CD14-positive monocyte (primary cell): Measurements from ENCODE around the gene CXCL17. TPM values are rescaled to one million over a fixed set of nuclear protein-coding genes. Genes with fewer than 3 reads are reported as not detected.

ENCODE experiments used
- DNase-seq, 3 donors: peaks; one replicate each; pipeline ENCODE4 v3.0.0-alpha.2; 2011 to 2022
- H2AFZ ChIP-seq: 2 replicates; pipeline ENCODE4 v1.6.0; 2012; ENCODE audit warnings: mild to moderate bottlenecking, low read depth, low read length, inconsistent platforms; ENCODE audit not compliant: insufficient read depth, poor library complexity, severe bottlenecking
- H3K27ac ChIP-seq, 2 donors: 1 replicate in 1 of 2; 2 replicates in 1 of 2; pipeline ENCODE4 v1.5.1; 2012 to 2013; ENCODE audit warnings: low read length in 2 of 2, control low read depth in 1 of 2, inconsistent platforms in 1 of 2, low read depth in 1 of 2, mild to moderate bottlenecking in 1 of 2
- H3K27me3 ChIP-seq, 2 donors: one replicate each; pipeline versions ENCODE4 v1.6.0 to v1.6.1; 2011 to 2013; ENCODE audit warnings: low read length in 2 of 2; ENCODE audit not compliant: control insufficient read depth in 2 of 2, insufficient read depth in 2 of 2
- H3K36me3 ChIP-seq, 2 donors: replicated peaks in 1 of 2; 1 replicate in 1 of 2; 2 replicates in 1 of 2; pipeline versions ENCODE4 v1.5.1 to v1.6.1; 2012 to 2013; ENCODE audit warnings: low read length in 2 of 2, control low read depth in 1 of 2, inconsistent platforms in 1 of 2, mild to moderate bottlenecking in 1 of 2; ENCODE audit not compliant: insufficient read depth in 2 of 2, control insufficient read depth in 1 of 2
- H3K4me1 ChIP-seq, 2 donors: 1 replicate in 1 of 2; 2 replicates in 1 of 2; pipeline versions ENCODE4 v1.5.1 to v1.6.1; 2012 to 2013; ENCODE audit warnings: low read length in 2 of 2, control low read depth in 1 of 2, inconsistent platforms in 1 of 2, mild to moderate bottlenecking in 1 of 2, moderate library complexity in 1 of 2; ENCODE audit not compliant: insufficient read depth in 2 of 2, control insufficient read depth in 1 of 2
- H3K4me2 ChIP-seq: replicated peaks from 2 replicates; pipeline ENCODE3; 2012; ENCODE audit warnings: low read length, moderate library complexity, mild to moderate bottlenecking; ENCODE audit not compliant: poor library complexity, severe bottlenecking; ENCODE audit errors: extremely low read depth
- H3K4me3 ChIP-seq, 3 experiments: fragments of 200-600 bp in 1 of 3; sonication (generic) in 1 of 3; replicated peaks in 1 of 3; 1 replicate in 2 of 3; 2 replicates in 1 of 3; pipeline ENCODE4 v1.5.1; 2011 to 2013; ENCODE audit warnings: low read length in 3 of 3, mild to moderate bottlenecking in 3 of 3, control low read depth in 2 of 3, low read depth in 2 of 3, inconsistent platforms in 1 of 3, moderate library complexity in 1 of 3
- H3K79me2 ChIP-seq: 2 replicates; pipeline ENCODE4 v1.6.0; 2012; ENCODE audit warnings: mild to moderate bottlenecking, control low read depth, inconsistent platforms, low read length, moderate library complexity; ENCODE audit not compliant: insufficient read depth
- H3K9ac ChIP-seq: 2 replicates; pipeline ENCODE4 v1.6.0; 2017; ENCODE audit warnings: low read length, mild to moderate bottlenecking; ENCODE audit not compliant: insufficient read depth, poor library complexity, severe bottlenecking
- H3K9me3 ChIP-seq, 2 donors: replicated peaks in 1 of 2; 1 replicate in 1 of 2; 2 replicates in 1 of 2; pipeline versions ENCODE4 v1.5.1 to v1.6.1; 2012 to 2013; ENCODE audit warnings: low read length in 2 of 2, control low read depth in 1 of 2; ENCODE audit not compliant: control insufficient read depth in 1 of 2, insufficient read depth in 1 of 2
- H4K20me1 ChIP-seq: 2 replicates; pipeline ENCODE4 v1.6.0; 2012; ENCODE audit warnings: mild to moderate bottlenecking, low read length, control low read depth, moderate library complexity; ENCODE audit not compliant: insufficient read depth
- H3K27ac Mint-ChIP-seq, 7 donors: one replicate each; pipeline ENCODE4 v1.8.0; 2020; ENCODE audit warnings: mild to moderate bottlenecking in 7 of 7, mixed read lengths in 7 of 7, moderate library complexity in 6 of 7, inconsistent platforms in 2 of 7
- H3K27me3 Mint-ChIP-seq, 3 donors: one replicate each; pipeline ENCODE4 v1.8.0; 2021 to 2022; ENCODE audit warnings: low read depth in 3 of 3, mild to moderate bottlenecking in 3 of 3, mixed read lengths in 3 of 3, moderate library complexity in 3 of 3, inconsistent platforms in 1 of 3
- H3K36me3 Mint-ChIP-seq, 2 donors: one replicate each; pipeline ENCODE4 v1.8.0; 2020; ENCODE audit warnings: mixed read lengths in 2 of 2, inconsistent platforms in 1 of 2, mild to moderate bottlenecking in 1 of 2
- H3K4me1 Mint-ChIP-seq: one replicate; pipeline ENCODE4 v1.8.0; 2020; ENCODE audit warnings: mild to moderate bottlenecking, mixed read lengths
- H3K4me3 Mint-ChIP-seq, 2 donors: one replicate each; pipeline ENCODE4 v1.8.0; 2020; ENCODE audit warnings: mild to moderate bottlenecking in 2 of 2, mixed read lengths in 2 of 2, moderate library complexity in 1 of 2
- H3K9me3 Mint-ChIP-seq, 7 donors: one replicate each; pipeline ENCODE4 v1.8.0; 2020 to 2022; ENCODE audit warnings: mixed read lengths in 7 of 7, mild to moderate bottlenecking in 6 of 7, moderate library complexity in 6 of 7, inconsistent platforms in 2 of 7
- CTCF ChIP-seq: fragments of 200-600 bp; IDR thresholded peaks from one replicate; pipeline ENCODE4 v1.8.0; 2022; ENCODE audit warnings: antibody characterized with exemption, mild to moderate bottlenecking
- WGBS: methylation state at CpG from one replicate; pipeline ENCODE4 v1.1.5; 2013; ENCODE audit warnings: missing lambda C conversion rate; ENCODE audit not compliant: insufficient coverage; 5-methylcytosine and 5-hydroxymethylcytosine counted together
- intact Hi-C, 2 donors: fragments of 100-400 bp; cut with micrococcal nuclease; formaldehyde crosslinking; loops; one replicate each; pipeline versions ENCODE4 v1.15.0 to v1.15.1; 2023
- polyA plus RNA-seq, 3 donors: library from polyadenylated mRNA; depleted of rRNA in 1 of 3; unstranded in 2 of 3; stranded (reverse) in 1 of 3; fragments of 300-500 nt in 2 of 3; fragments of >200 nt in 1 of 3; fragmentation: Illumina TruSeq in 2 of 3; gene quantifications; 1 replicate in 2 of 3; 2 replicates in 1 of 3; pipeline ENCODE4 v1.2.3, GENCODE V29; 2012 to 2021

The CXCL17 gene
- polyA plus RNA-seq, 3 donors, result not detected

GRCh38 chr19:42407085-42407815, 35.5 kb downstream of the CXCL17 start:
- WGBS, result 95% methylated on average over 17 of the region's 30 CpGs
- Histone ChIP-seq H3K4me2 (no peak overlapping the region), H3K4me3 (no peak overlapping the region), H3K27ac (no peak overlapping the region), H3K9ac (no peak overlapping the region), H3K27me3 (peaks cover 0 to 5% of the 10 kb centered on the region in 2 donors), H3K79me2 (no peaks in the 10 kb centered on the region), H3K9me3 (no peaks in the 10 kb centered on the region), H4K20me1 (peaks cover 11% of the 10 kb centered on the region), H3K4me1 (peaks cover under 1% of the 10 kb centered on the region in 2 donors), H2AFZ (no peak overlapping the region), H3K36me3 (no peaks in the 10 kb centered on the region)
- Mint-ChIP-seq H3K4me3 (no peak overlapping the region), H3K9me3 (no peaks in the 10 kb centered on the region), H3K36me3 (peaks cover 12 to 20% of the 10 kb centered on the region in 2 donors), H3K4me1 (peaks cover 2% of the 10 kb centered on the region), H3K27ac (peak overlapping the region in 2 of 7 donors; percentile 24 to 31), H3K27me3 (peaks cover 8 to 12% (median 8%) of the 10 kb centered on the region in 3 donors)
- no peak for TF ChIP-seq CTCF
- no peak for DNase-seq
- intact Hi-C loops, result no loop called here

- H3K4me2 ChIP-seq, result no peak overlapping the region
- peaks cover 9 to 11% of the 10 kb centered on the region in 2 donors for H3K4me1 ChIP-seq
- H3K4me1 Mint-ChIP-seq, result peaks cover 9% of the 10 kb centered on the region
- 95% methylated on average over 11 of the region's 11 CpGs for WGBS
- no peak overlapping the region for H3K27ac Mint-ChIP-seq
- intact Hi-C loops, result no loop called here
- peaks cover 16 to 18% (median 18%) of the 10 kb centered on the region in 3 donors for H3K27me3 Mint-ChIP-seq
- H3K79me2 ChIP-seq, result no peaks in the 10 kb centered on the region
- no peak overlapping the region for H3K4me3 ChIP-seq
- H3K9me3 Mint-ChIP-seq, result peaks cover 0 to 4% (median 0%) of the 10 kb centered on the region in 7 donors
- no peak overlapping the region for H3K27ac ChIP-seq
- no peak overlapping the region for H2AFZ ChIP-seq
- H4K20me1 ChIP-seq, result peaks cover 15% of the 10 kb centered on the region
- peaks cover 13 to 20% of the 10 kb centered on the region in 2 donors for H3K36me3 Mint-ChIP-seq
- no peak overlapping the region for H3K9ac ChIP-seq
- TF ChIP-seq CTCF, result no peak
- peaks cover 0 to 9% of the 10 kb centered on the region in 2 donors for H3K27me3 ChIP-seq
- H3K36me3 ChIP-seq, result no peaks in the 10 kb centered on the region
- DNase-seq, result no peak
- H3K4me3 Mint-ChIP-seq, result no peak overlapping the region
- H3K9me3 ChIP-seq, result no peaks in the 10 kb centered on the region
Observed at GRCh38 chr19:42406111-42406510, 36.6 kb downstream of the CXCL17 start.
